ENCODE results near the gene TCEAL2.
"Not testable (repeated sequence)": the region's sequence is repeated elsewhere in the genome, so short reads cannot be mapped to it uniquely, and the experiment has no call there.

The TCEAL2 gene

GRCh38 chrX:102125436-102125835, at the start of gene TCEAL2:
TSS of gene TCEAL2 (plus strand) at chrX:102125679. CDS start at chrX:102126831, 1,152 bp downstream.
- ATAC-seq = not testable (repeated sequence)

- ATAC-seq = no peak
These were observed 48.1 kb upstream of the TCEAL2 start for GRCh38 chrX:102077426-102077825.

- ATAC-seq = no peak
These were observed 39.8 kb upstream of the TCEAL2 start for GRCh38 chrX:102085706-102086105.

GRCh38 chrX:102113367-102113766, 12.1 kb upstream of the TCEAL2 start:
- no peak for ATAC-seq

GRCh38 chrX:102115748-102116147, 9.7 kb upstream of the TCEAL2 start:
- ATAC-seq = no peak

GRCh38 chrX:102125014-102125413, 465 bp upstream of the TCEAL2 start:
- ATAC-seq = not testable (repeated sequence)

- not testable (repeated sequence) for ATAC-seq
These were observed 770 bp downstream of the TCEAL2 start for GRCh38 chrX:102126080-102126818.

GRCh38 chrX:102126863-102127262, 1.4 kb downstream of the TCEAL2 start:
- ATAC-seq = no peak

GRCh38 chrX:102129473-102129872, 4.0 kb downstream of the TCEAL2 start:
- no peak for ATAC-seq

GRCh38 chrX:102138064-102138463, 12.6 kb downstream of the TCEAL2 start:
- no peak for ATAC-seq

- ATAC-seq = not testable (repeated sequence)
These were observed 15.4 kb downstream of the TCEAL2 start for GRCh38 chrX:102140876-102141275.

GRCh38 chrX:102141631-102142030, 16.2 kb downstream of the TCEAL2 start:
- not testable (repeated sequence) for ATAC-seq

GRCh38 chrX:102142274-102142673, 16.8 kb downstream of the TCEAL2 start, which contains the start of gene TCEAL6:
TSS of gene TCEAL6 (minus strand) at chrX:102142481.
- not testable (repeated sequence) for ATAC-seq

GRCh38 chrX:102154218-102154860, 28.9 kb downstream of the TCEAL2 start:
- no peak for ATAC-seq

GRCh38 chrX:102154900-102155805, 29.7 kb downstream of the TCEAL2 start:
- ATAC-seq = peak; percentile 24 to 41

GRCh38 chrX:102155806-102156179, 30.3 kb downstream of the TCEAL2 start, which contains the start of gene BEX5:
TSS of gene BEX5 (minus strand) at chrX:102155977. CDS start at chrX:102154265, 1,712 bp downstream.
- ATAC-seq = peak; percentile 96

Measured in activated CD4-positive, CD25-positive, alpha-beta regulatory T cell treated with anti-CD3 and anti-CD28 coated beads, Interleukin-2, amount 50 U/mL, for 24 hours (primary cell).